RPMI7951 (cell line): ENCODE results near the gene NOL4L. TPM values are rescaled to one million over a fixed set of nuclear protein-coding genes. Genes with fewer than 3 reads are reported as not detected.

Experiments
- total RNA-seq: library from RNA; depleted of rRNA; stranded (reverse); fragments of >200 nt; shearing (Covaris generic); gene quantifications from 2 replicates; pipeline ENCODE4 v1.2.3, GENCODE V29; 2014; rRNA removed

Gene NOL4L
- total RNA-seq, 1 experiment from 2014 or later = 8.7 TPM

Other genes with a start within 250 kb of the NOL4L start
- gene ASXL1, start 227.0 kb downstream of the NOL4L start, total RNA-seq = 29.9 and 30.1 TPM in 2 replicates
- gene C20orf203, start 88.6 kb upstream of the NOL4L start, total RNA-seq = not detected in 2 replicates
- gene COMMD7, start 158.1 kb upstream of the NOL4L start, total RNA-seq = 60.2 and 75.8 TPM in 2 replicates
- 6.8 TPM in 2 replicates for gene DNMT3B, start 177.1 kb upstream of the NOL4L start, total RNA-seq
- gene MAPRE1, start 234.6 kb upstream of the NOL4L start, total RNA-seq = 190 and 215 TPM in 2 replicates